Thoracic aorta (tissue), 2 donors: ENCODE data around the gene EFNA2. TPM values are rescaled to one million over a fixed set of nuclear protein-coding genes. Genes with fewer than 3 reads are reported as not detected.
"Not testable (repeated sequence)": the region's sequence is repeated elsewhere in the genome, so short reads cannot be mapped to it uniquely, and the experiment has no call there.

Experiments used
- ATAC-seq: fragments of 150-250 bp; one replicate; pipeline ENCODE4 v1.8.0; 2017; ENCODE audit warnings: low read depth; ENCODE audit not compliant: insufficient number of reproducible peaks, low FRiP score
- DNase-seq: peaks from one replicate; pipeline ENCODE4 v3.0.0-alpha.2; 2020; ENCODE audit warnings: low spot score
- H3K27ac ChIP-seq, 2 donors: fragments of 200-600 bp; sonication (generic); 1 replicate in 1 of 2; 2 replicates in 1 of 2; pipeline ENCODE4 v1.5.1; 2016; ENCODE audit warnings: mild to moderate bottlenecking in 2 of 2, moderate library complexity in 2 of 2
- H3K27me3 ChIP-seq: fragments of 200-600 bp; sonication (generic); replicated peaks from 2 replicates; pipeline ENCODE4 v1.6.0; 2016; ENCODE audit warnings: mild to moderate bottlenecking; ENCODE audit not compliant: insufficient read depth
- H3K36me3 ChIP-seq: fragments of 200-600 bp; sonication (generic); one replicate; pipeline ENCODE4 v1.5.1; 2016
- H3K4me1 ChIP-seq, 2 donors: fragments of 200-600 bp; sonication (generic); 1 replicate in 1 of 2; 2 replicates in 1 of 2; pipeline versions ENCODE4 v1.5.1 to v1.6.0; 2016; ENCODE audit warnings: low read depth in 2 of 2, mild to moderate bottlenecking in 1 of 2; ENCODE audit not compliant: control insufficient read depth in 1 of 2
- H3K4me3 ChIP-seq: fragments of 200-600 bp; sonication (generic); 2 replicates; pipeline ENCODE4 v1.5.1; 2016; ENCODE audit warnings: mild to moderate bottlenecking
- H3K9me3 ChIP-seq: fragments of 200-600 bp; sonication (generic); 2 replicates; pipeline ENCODE4 v1.5.1; 2016
- CTCF ChIP-seq: fragments of 200-600 bp; sonication (generic); IDR thresholded peaks from one replicate; pipeline ENCODE4 v1.5.1; 2019; ENCODE audit warnings: antibody characterized with exemption
- total RNA-seq, 2 donors: library from RNA; depleted of rRNA; stranded (reverse); fragments of >200 nt; gene quantifications; one replicate each; pipeline versions ENCODE4 v1.1.0 to v1.2.3, GENCODE V29; 2016

Gene EFNA2
- total RNA-seq, 2 donors from 2014 or later: not detected

- H3K36me3 ChIP-seq: no peaks in the 10 kb centered on the region
- no peaks in the 10 kb centered on the region for H3K9me3 ChIP-seq
- H3K27me3 ChIP-seq: no peaks in the 10 kb centered on the region
- H3K27ac ChIP-seq: peak within 1 kb of the TSS; percentile 84 to 88
- DNase-seq (no peak), ATAC-seq (no peak)
- TF ChIP-seq CTCF: no peak
- peak within 1 kb of the TSS; percentile 94 for H3K4me3 ChIP-seq
- H3K4me1 ChIP-seq: peaks cover 56 to 79% of the 10 kb centered on the region in 2 donors
Observed at GRCh38 chr19:1241417-1242095, 44.1 kb upstream of the EFNA2 start, which contains the start of gene ATP5F1D. Gene ATP5F1D, plus strand, starts transcription at chr19:1241751. Its CDS starts 100 bp downstream, at chr19:1241851.

GRCh38 chr19:1243768-1244692, 41.6 kb upstream of the EFNA2 start:
- H3K4me1 ChIP-seq: peaks cover 49 to 75% of the 10 kb centered on the region in 2 donors
- peak overlapping the region; percentile 60 for H3K4me3 ChIP-seq

GRCh38 chr19:1244693-1245451, 40.8 kb upstream of the EFNA2 start:
- H3K27me3 ChIP-seq: no peaks in the 10 kb centered on the region
- no peak for TF ChIP-seq CTCF
- DNase-seq (no peak), ATAC-seq (no peak)
- peaks cover 47 to 73% of the 10 kb centered on the region in 2 donors for H3K4me1 ChIP-seq
- H3K4me3 ChIP-seq: peak overlapping the region; percentile 60
- no peaks in the 10 kb centered on the region for H3K36me3 ChIP-seq
- no peaks in the 10 kb centered on the region for H3K9me3 ChIP-seq
- H3K27ac ChIP-seq: peak overlapping the region; percentile 87 to 100

More at GRCh38 chr19:1243768-1244692, 41.6 kb upstream of the EFNA2 start:
- Histone ChIP-seq H3K27ac (peak overlapping the region; percentile 87 to 100), H3K27me3 (no peaks in the 10 kb centered on the region), H3K9me3 (no peaks in the 10 kb centered on the region), H3K36me3 (no peaks in the 10 kb centered on the region)
- TF ChIP-seq CTCF: peak; percentile 94
- ATAC-seq (no peak), DNase-seq (no peak)

- ATAC-seq (no peak), DNase-seq (no peak)
- H3K4me3 ChIP-seq: peak overlapping the region; percentile 60
- H3K27ac ChIP-seq: peak overlapping the region; percentile 87 to 100
- no peaks in the 10 kb centered on the region for H3K36me3 ChIP-seq
- peaks cover 41 to 65% of the 10 kb centered on the region in 2 donors for H3K4me1 ChIP-seq
- TF ChIP-seq CTCF: no peak
- H3K27me3 ChIP-seq: no peaks in the 10 kb centered on the region
- H3K9me3 ChIP-seq: no peaks in the 10 kb centered on the region
Observed at GRCh38 chr19:1245494-1246264, 40.0 kb upstream of the EFNA2 start.

- Histone ChIP-seq H3K27ac (peak overlapping the region; percentile 87 to 100), H3K4me1 (peaks cover 35 to 59% of the 10 kb centered on the region in 2 donors)
Observed at GRCh38 chr19:1246265-1247087, 39.2 kb upstream of the EFNA2 start.

More at GRCh38 chr19:1246265-1247087, 39.2 kb upstream of the EFNA2 start:
- H3K9me3 ChIP-seq, H3K4me3 ChIP-seq, DNase-seq, H3K36me3 ChIP-seq, ATAC-seq, H3K27me3 ChIP-seq: not testable (repeated sequence)
